ENCODE measurements around the gene SERTAD3. TPM values are rescaled to one million over a fixed set of nuclear protein-coding genes. Genes with fewer than 3 reads are reported as not detected.
A peak's percentile ranks its signal among the peaks of the same experiment; 100 is the strongest.

SERTAD3 gene
- total and polyA plus RNA-seq, 2 of the 8 experiments (the other 6 are each of a cell fraction or from before 2014, with no cell fraction given) = 15.1 to 32.1 TPM

- Histone ChIP-seq H2BK5ac (ENCODE audit: low read depth, low read length) (peak within 1 kb of the TSS; percentile 91; the same call in 1 of the 2 replicates), H2BK12ac (ENCODE audit: low read depth, low read length) (peak within 1 kb of the TSS; percentile 90; the same call in 1 of the 2 replicates), H3K14ac (ENCODE audit: insufficient read length) (no peak within 1 kb of the TSS), H3K27me3 (replicated peaks in 1 of 4; ENCODE audit: control insufficient read depth in 3 of 4, extremely low read depth in 1 of 4, insufficient read depth in 3 of 4, low read length in 3 of 4) (peaks cover 12 to 28% (median 22%) of the 10 kb centered on the region in 4 experiments), H3K79me1 (ENCODE audit: low read depth, low read length) (no peaks in the 10 kb centered on the region), H4K5ac (ENCODE audit: insufficient read length, low read depth, low read length) (no peak within 1 kb of the TSS), H3K18ac (ENCODE audit: extremely low read depth, low read length) (peak within 1 kb of the TSS; percentile 95), H3K4me2 (ENCODE audit: insufficient read depth in 1 of 2, low read depth in 2 of 2, low read length in 2 of 2) (peak within 1 kb of the TSS; percentile 72 to 75), H3K23ac (ENCODE audit: insufficient read length) (peak within 1 kb of the TSS; percentile 35), H4K91ac (replicated peaks; ENCODE audit: insufficient read length, low read length) (no peak within 1 kb of the TSS), H3K23me2 (ENCODE audit: low read depth, low read length) (peaks cover 8% of the 10 kb centered on the region), H3K79me2 (ENCODE audit: control insufficient read depth in 1 of 2, insufficient read depth in 2 of 2, low read length in 2 of 2) (no peaks in the 10 kb centered on the region), H2AK5ac (ENCODE audit: low read depth, low read length) (peak within 1 kb of the TSS; percentile 8; the same call in 1 of the 2 replicates), H3K4me1 (replicated peaks in 1 of 4; ENCODE audit: control insufficient read depth in 3 of 4, insufficient read depth in 4 of 4, low read length in 3 of 4) (peaks cover 0 to 15% (median 8%) of the 10 kb centered on the region in 4 experiments; a peak in 6 of 7 replicates), H2BK20ac (ENCODE audit: low read length) (no peak within 1 kb of the TSS), H2BK15ac (ENCODE audit: low read length) (peak within 1 kb of the TSS; percentile 95; the same call in 1 of the 2 replicates), H3K36me3 (ENCODE audit: control insufficient read depth in 2 of 4, insufficient read depth in 4 of 4, low read length in 3 of 4) (no peaks in the 10 kb centered on the region), H4K8ac (ENCODE audit: extremely low read depth, insufficient read depth, low read length) (peak within 1 kb of the TSS; percentile 45; the same call in 1 of the 2 replicates), H3K56ac (replicated peaks; ENCODE audit: insufficient read length, low read depth, low read length) (peak within 1 kb of the TSS; percentile 47), H2AFZ (ENCODE audit: low read length) (no peak within 1 kb of the TSS), H4K20me1 (replicated peaks in 1 of 2; ENCODE audit: control insufficient read depth in 1 of 2, insufficient read depth in 2 of 2, low read length in 2 of 2) (peaks cover 4 to 8% of the 10 kb centered on the region in 2 experiments), H3K27ac (ENCODE audit: low read depth, low read length) (no peak within 1 kb of the TSS), H3K9ac (replicated peaks in 1 of 4; ENCODE audit: extremely low read depth in 1 of 4, low read depth in 3 of 4, low read length in 3 of 4) (peak within 1 kb of the TSS; percentile 48 to 78 (median 60); a peak in 5 of 7 replicates), H3K4me3 (ENCODE audit: extremely low read depth in 1 of 4, insufficient read depth in 2 of 4, low read depth in 3 of 4, low read length in 4 of 4) (peak within 1 kb of the TSS; percentile 47 to 86 (median 70)), H3K4ac (replicated peaks; ENCODE audit: insufficient read length, low read depth, low read length) (no peak within 1 kb of the TSS), H2BK120ac (replicated peaks; ENCODE audit: low read depth, low read length) (no peak within 1 kb of the TSS), H3K9me3 (ENCODE audit: insufficient read depth in 2 of 2, low read depth in 1 of 2, low read length in 1 of 2) (no peaks in the 10 kb centered on the region)
- POLR2A ChIA-PET (ENCODE audit: partially characterized antibody) = interaction anchor here (1.0 to 5.3 kb wide), 4 partner anchors 22 to 45 kb away, joined by 3 to 25 read pairs (median 6); partner anchors contain the start of gene SERTAD3
- DNase-seq (ENCODE audit: low read depth in 1 of 2, low spot score in 2 of 2) = peak; percentile 99 to 100
- FAIRE-seq = no peak
- 1% methylated on average over 43 of the region's 54 CpGs; no CpG with 5 or more reads in 1 of the 2 experiments for WGBS, 2 experiments (ENCODE audit: extremely low coverage in 1 of 2, insufficient coverage in 1 of 2, insufficient read length in 1 of 2, insufficient replicate concordance in 2 of 2, low coverage in 1 of 2, low lambda C conversion rate in 2 of 2, missing lambda C conversion rate in 1 of 2)
- CTCF ChIA-PET (ENCODE audit: partially characterized antibody) = interaction anchor here (0.5 to 7.9 kb wide), 29 partner anchors 8 to 159 kb away, joined by 3 to 49 read pairs (median 7); partner anchors contain the start of gene SERTAD1
- TF ChIP-seq JUND (IDR thresholded peaks at IDR 0.05; ENCODE audit: low read length) = no peak
- TF ChIP-seq USF2 (IDR thresholded peaks at IDR 0.05; ENCODE audit: low read length) = no peak
- TF ChIP-seq RFX5 (IDR thresholded peaks at IDR 0.05; ENCODE audit: borderline replicate concordance, low read depth, low read length) = no peak
- no peak for TF ChIP-seq SRF (IDR thresholded peaks at IDR 0.05; ENCODE audit: low read depth, low read length)
- TF ChIP-seq CBX8 (IDR thresholded peaks at IDR 0.05; ENCODE audit: borderline replicate concordance, low read depth, low read length) = no peak
- TF ChIP-seq RNF2 (IDR thresholded peaks at IDR 0.05; ENCODE audit: borderline replicate concordance, low read depth, low read length, missing control alignments, poor library complexity, severe bottlenecking) = no peak
- no peak for TF ChIP-seq POLR2A (IDR thresholded peaks at IDR 0.05; ENCODE audit: control extremely low read depth in 1 of 2, low read depth in 2 of 2, low read length in 2 of 2)
- no peak for TF ChIP-seq POLR2AphosphoS5 (IDR thresholded peaks at IDR 0.05; ENCODE audit: low read depth, low read length)
- TF ChIP-seq BACH1 (IDR thresholded peaks at IDR 0.05; ENCODE audit: low read length) = peak; percentile 61
- TF ChIP-seq EP300 (IDR thresholded peaks at IDR 0.05; ENCODE audit: borderline replicate concordance in 1 of 2, low read depth in 2 of 2, low read length in 2 of 2) = no peak
- no peak for TF ChIP-seq HDAC6 (IDR thresholded peaks at IDR 0.05; ENCODE audit: low read depth, low read length)
Observed at GRCh38 chr19:40465557-40466218, 21.6 kb upstream of the SERTAD3 start, which contains the start of gene BLVRB. TSS of gene BLVRB (minus strand) at chr19:40465745. CDS start at chr19:40465688, 57 bp downstream.
